Thymus (tissue), 11 donors: ENCODE results near the gene CAVIN4. TPM values are rescaled to one million over a fixed set of nuclear protein-coding genes. Genes with fewer than 3 reads are reported as not detected.

Experiments used
- DNase-seq, 9 donors: peaks; one replicate each; pipeline ENCODE4 v3.0.0-alpha.2; 2013; ENCODE audit warnings: low spot score in 9 of 9, low read depth in 6 of 9, missing footprints in 1 of 9
- H3K27ac ChIP-seq, 2 donors: one replicate each; pipeline ENCODE4 v1.5.1; 2013; ENCODE audit warnings: control low read depth in 1 of 2, low read depth in 1 of 2, low read length in 1 of 2, mild to moderate bottlenecking in 1 of 2, moderate library complexity in 1 of 2
- H3K27me3 ChIP-seq, 2 donors: one replicate each; pipeline ENCODE4 v1.5.1; 2013; ENCODE audit warnings: low read length in 1 of 2; ENCODE audit not compliant: control insufficient read depth in 2 of 2, insufficient read depth in 1 of 2
- H3K36me3 ChIP-seq, 2 donors: one replicate each; pipeline ENCODE4 v1.5.1; 2013; ENCODE audit warnings: low read length in 1 of 2, mild to moderate bottlenecking in 1 of 2, moderate library complexity in 1 of 2; ENCODE audit not compliant: control insufficient read depth in 2 of 2, insufficient read depth in 2 of 2
- H3K4me1 ChIP-seq, 2 donors: one replicate each; pipeline ENCODE4 v1.5.1; 2013; ENCODE audit warnings: low read length in 2 of 2; ENCODE audit not compliant: control insufficient read depth in 2 of 2, insufficient read depth in 2 of 2
- H3K4me3 ChIP-seq, 2 donors: one replicate each; pipeline ENCODE4 v1.5.1; 2013; ENCODE audit warnings: low read length in 2 of 2, control low read depth in 1 of 2, mild to moderate bottlenecking in 1 of 2
- H3K9me3 ChIP-seq, 2 donors: one replicate each; pipeline ENCODE4 v1.5.1; 2013; ENCODE audit warnings: low read length in 1 of 2, mild to moderate bottlenecking in 1 of 2; ENCODE audit not compliant: control insufficient read depth in 2 of 2, insufficient read depth in 1 of 2
- WGBS: extraction: QIAGEN DNeasy Blood & Tissue Kit; methylation state at CpG from one replicate; pipeline ENCODE4 v1.1.7; 2013; 5-methylcytosine and 5-hydroxymethylcytosine counted together
- polyA plus RNA-seq: library from polyadenylated mRNA; stranded (reverse); fragments of 200-250 nt; gene quantifications from one replicate; pipeline ENCODE4 v1.2.3, GENCODE V29; 2013
- total RNA-seq: library from RNA; stranded (reverse); fragments of 120-200 nt; gene quantifications from one replicate; pipeline ENCODE4 v1.2.4, GENCODE V29; 2013
- donor health status: healthy.

CAVIN4 gene
- total and polyA plus RNA-seq, 2 donors, result 0.23 to 0.38 TPM

DNA sequence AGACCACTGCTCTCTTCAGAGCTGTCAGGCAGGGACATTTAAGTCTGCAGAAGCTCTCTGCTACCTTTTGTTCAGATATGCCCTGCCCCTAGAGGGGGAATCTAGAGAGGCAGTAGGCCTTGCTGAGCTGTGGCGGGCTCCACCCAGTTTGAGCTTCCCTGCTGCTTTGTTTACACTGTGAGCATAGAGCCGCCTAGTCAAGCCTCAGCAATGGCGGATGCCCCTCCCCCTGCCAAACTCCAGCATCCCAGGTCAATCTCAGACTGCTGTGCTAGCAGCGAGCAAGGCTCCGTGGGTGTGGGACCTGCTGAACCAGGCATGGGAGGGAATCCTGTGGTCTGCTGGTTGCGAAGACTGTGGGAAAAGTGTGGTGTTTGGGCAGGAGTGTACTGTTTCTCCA is 59.9 kb downstream of the CAVIN4 start:
- no peaks in the 10 kb centered on the region for H3K27me3 ChIP-seq
- no peaks in the 10 kb centered on the region for H3K4me1 ChIP-seq
- H3K9me3 ChIP-seq, result no peaks in the 10 kb centered on the region
- WGBS, result 86% methylated on average over 6 of the region's 6 CpGs
- DNase-seq, result no peak
- H3K4me3 ChIP-seq, result no peak overlapping the region
- H3K27ac ChIP-seq, result no peak overlapping the region
- H3K36me3 ChIP-seq, result no peaks in the 10 kb centered on the region

Other genes with a start within 250 kb of the CAVIN4 start
- 35.0 TPM for gene TEX10, start 225.1 kb upstream of the CAVIN4 start, total RNA-seq
- 13.6 TPM for gene TEX10, start 225.1 kb upstream of the CAVIN4 start, polyA plus RNA-seq
- gene MSANTD3, start 150.9 kb upstream of the CAVIN4 start, total RNA-seq, result 9.2 TPM
- gene MSANTD3, start 150.9 kb upstream of the CAVIN4 start, polyA plus RNA-seq, result 16.8 TPM
- 1.4 TPM for gene TMEFF1, start 104.9 kb upstream of the CAVIN4 start, total RNA-seq
- 0.02 TPM for gene TMEFF1, start 104.9 kb upstream of the CAVIN4 start, polyA plus RNA-seq